HPDE6-E6E7 (cell line): ENCODE measurements around the gene CABP1.
"Not testable (repeated sequence)": the region's sequence is repeated elsewhere in the genome, so short reads cannot be mapped to it uniquely, and the experiment has no call there.

Experiments
- DNase-seq: peaks from one replicate; pipeline ENCODE4 v3.0.0; 2011; ENCODE audit warnings: missing footprints; ENCODE audit errors: extremely low spot score

Gene CABP1

DNA sequence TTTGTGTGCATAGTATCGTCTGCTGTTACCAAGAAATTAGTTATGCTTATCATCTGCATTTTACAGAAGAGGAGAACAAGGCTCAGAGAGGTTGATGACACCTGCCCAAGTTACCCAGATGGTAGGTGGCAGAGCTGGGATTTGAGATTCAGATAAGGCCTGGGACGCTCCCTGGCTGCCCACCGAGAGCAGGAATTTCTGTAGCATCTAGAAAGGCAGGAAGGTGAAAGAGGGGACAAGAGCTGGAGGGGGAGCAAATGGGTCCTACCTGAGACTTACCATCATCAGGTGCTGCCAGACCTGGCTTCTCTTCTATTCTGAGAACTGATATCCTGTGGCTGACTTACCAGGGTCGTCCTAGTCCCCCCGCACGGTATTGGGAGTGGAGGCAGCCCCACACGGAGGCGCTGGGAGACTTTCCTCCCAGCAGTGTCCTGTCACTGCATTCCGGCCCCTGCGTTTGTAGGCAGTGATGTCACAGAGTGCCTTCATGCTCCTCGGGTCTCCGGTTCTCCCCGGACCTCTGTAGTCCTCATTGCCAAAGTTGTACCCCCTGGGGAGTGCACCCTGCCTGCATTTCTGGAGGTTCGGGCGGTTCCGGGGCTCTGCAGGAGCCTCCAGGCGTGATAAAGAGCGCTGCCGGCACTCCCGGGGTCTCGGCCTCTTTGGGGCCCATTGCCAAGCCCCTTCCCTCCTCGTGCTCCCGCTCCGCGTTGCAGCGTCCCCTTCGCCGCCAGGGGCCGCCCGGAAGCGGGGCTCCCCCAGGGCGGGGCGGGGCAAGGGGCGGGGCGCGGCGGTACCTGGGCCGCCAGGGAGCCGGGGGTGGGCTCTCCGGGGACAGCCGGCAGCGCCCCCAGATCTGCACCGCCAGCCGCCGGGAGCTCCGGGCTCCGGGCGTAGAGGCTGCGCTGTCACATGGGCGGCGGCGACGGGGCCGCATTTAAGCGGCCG is at the start of gene CABP1:
CABP1 (plus strand) TSS at position 856 of the 951 bp plus-strand sequence; CDS start at position 916, 60 bp downstream.
- no peak for DNase-seq

GRCh38 chr12:120590741-120591407 is 49.6 kb upstream of the CABP1 start:
- no peak for DNase-seq

- DNase-seq: no peak
Observed at GRCh38 chr12:120592121-120593049, 48.0 kb upstream of the CABP1 start.

GRCh38 chr12:120596901-120597300 is 43.5 kb upstream of the CABP1 start:
- no peak for DNase-seq

DNA sequence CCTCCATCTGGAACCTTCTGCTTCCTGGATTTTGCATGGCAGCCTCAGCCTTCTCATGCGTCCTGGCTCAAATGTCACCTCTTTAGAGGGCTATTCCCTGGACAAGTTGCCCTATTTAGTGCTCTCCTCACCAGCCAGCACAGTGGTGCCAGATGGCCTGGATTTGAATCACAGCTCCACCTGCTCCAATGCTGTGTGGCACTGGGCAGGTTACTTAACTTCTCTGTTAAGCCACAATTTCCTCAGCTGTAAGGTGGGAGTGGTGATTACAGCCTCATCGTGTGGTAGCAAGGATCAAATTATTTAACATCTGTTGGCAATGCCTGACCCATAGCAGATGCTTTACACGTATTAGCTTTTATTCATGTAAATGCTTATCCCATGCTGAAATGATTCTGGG is 42.6 kb upstream of the CABP1 start:
- no peak for DNase-seq

GRCh38 chr12:120598674-120599463 is 41.6 kb upstream of the CABP1 start:
- DNase-seq: peak; percentile 74

GRCh38 chr12:120599672-120600552 is 40.5 kb upstream of the CABP1 start:
- no peak for DNase-seq

DNA sequence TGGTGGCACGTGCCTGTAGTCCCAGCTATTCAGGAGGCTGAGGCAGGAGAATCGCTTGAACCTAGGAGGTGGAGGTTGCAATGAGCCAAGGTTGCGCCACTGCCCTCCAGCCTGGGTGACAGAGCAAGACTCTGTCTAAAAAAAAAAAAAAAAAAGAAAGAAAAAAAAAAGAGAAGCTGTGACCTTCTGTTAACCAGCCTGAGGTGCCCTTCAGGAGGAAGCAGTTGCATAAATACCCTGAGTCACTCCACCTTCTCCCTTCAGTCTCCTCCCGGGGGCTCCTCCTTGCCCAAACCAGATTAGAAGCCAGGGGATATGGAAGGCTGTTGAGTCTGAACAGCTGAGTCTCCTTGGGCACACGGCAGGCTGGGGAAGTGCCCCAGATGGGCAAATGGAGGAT is 38.0 kb upstream of the CABP1 start:
- DNase-seq: peak; percentile 46

- DNase-seq: no peak
Observed at GRCh38 chr12:120610560-120610959, 29.9 kb upstream of the CABP1 start.

GRCh38 chr12:120611534-120611933 is 28.9 kb upstream of the CABP1 start:
- DNase-seq: not testable (repeated sequence)

DNA sequence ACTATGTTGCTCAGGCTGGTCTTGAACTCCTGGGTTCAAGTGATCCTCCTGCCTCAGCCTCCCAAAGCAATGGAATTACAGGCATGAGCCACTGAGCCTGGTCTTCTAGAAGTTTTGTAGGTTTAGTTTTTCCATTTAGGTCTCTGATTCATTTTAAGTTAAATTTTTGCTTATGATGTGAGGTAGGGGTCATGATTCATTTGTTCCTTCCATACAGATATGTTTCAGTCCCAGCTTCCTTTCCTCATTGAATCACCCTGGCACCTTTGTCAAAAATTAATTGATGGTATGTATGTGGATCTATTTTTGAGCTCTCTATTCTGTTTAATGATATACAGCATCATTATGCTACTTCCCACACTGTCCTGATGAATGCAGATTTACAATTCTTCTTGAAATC is 25.6 kb upstream of the CABP1 start:
- no peak for DNase-seq

- DNase-seq: not testable (repeated sequence)
Observed at GRCh38 chr12:120617193-120617592, 23.2 kb upstream of the CABP1 start.

DNA sequence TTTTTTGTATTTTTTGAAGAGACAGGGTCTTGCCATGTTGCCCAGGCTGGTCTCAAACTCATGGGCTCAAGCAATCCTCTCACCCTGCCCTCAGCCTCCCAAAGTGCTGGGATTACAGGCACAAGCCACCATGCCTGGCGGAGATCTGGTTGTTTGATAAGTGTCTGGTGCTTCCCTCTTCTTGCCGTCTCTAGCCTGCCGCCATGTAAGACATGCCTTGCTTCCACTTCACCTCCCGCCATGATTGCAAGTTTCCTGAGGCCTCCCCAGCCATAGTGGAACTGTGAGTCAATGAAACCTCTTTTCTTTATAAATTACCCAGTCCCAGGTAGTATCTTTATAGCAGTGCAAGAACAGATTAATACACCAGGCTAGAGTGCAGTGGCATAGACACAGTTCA is 22.7 kb upstream of the CABP1 start:
- DNase-seq: not testable (repeated sequence)

- no peak for DNase-seq
Observed at GRCh38 chr12:120618954-120619615, 21.3 kb upstream of the CABP1 start.

- DNase-seq: peak; percentile 87
Observed at GRCh38 chr12:120620624-120621023, 19.8 kb upstream of the CABP1 start.

- no peak for DNase-seq
Observed at GRCh38 chr12:120625557-120626419, 14.6 kb upstream of the CABP1 start.

DNA sequence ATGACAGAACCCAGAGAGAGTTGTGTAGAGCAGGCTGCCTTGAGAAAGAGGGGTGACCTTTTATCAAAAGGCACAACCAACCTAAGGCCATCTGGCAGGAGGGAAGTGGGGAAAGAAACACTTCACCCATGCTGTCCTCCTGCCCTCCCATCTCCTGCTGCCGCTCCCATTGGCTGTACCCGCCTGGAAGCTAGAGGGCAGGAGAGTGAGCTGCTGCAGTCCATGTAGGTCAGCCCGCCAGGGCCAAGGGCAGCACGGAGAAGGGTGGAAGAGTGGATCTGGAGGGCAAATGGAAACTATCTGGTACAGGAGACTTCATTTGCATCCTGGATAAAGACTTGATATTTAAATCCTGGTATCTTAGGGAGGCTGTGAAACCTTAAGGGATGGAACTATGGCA is 11.5 kb upstream of the CABP1 start:
- no peak for DNase-seq

DNA sequence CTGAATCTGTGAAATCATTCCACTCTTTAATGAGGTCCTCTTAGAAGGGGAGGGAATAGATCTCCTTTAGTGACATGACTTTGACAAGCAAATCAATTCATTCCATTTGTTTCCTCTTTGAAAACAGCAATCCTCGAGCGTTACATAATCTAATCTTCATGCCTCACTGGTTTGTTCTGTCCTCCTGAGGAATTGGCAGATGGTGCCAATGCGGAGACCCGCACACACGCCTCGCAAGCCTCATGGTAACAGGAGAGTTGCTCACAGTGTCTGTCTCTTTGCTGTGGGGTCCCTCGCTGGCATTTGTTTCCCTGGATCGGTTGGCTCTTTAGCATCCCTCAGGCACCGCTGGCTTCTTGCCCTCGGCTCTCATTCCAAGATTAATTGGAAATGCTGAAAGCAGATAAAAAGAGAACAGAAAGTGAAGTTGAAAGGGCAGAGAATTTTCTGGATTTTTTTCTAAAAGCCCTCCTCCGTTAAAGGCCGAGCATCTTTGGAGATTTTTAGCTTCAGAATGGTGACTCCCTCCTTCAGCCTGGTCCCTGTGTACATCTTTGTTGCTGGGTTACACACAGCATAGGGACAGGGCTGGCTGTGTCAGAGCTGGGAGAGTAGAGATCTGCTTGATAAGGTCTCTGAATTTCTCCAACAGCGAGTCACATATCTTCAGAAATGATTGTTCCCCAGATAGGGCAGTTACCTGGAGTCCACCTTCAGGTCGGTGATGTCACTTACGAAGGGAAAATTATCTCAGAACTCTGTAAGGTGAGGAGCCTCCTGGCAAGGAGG is 10.1 kb upstream of the CABP1 start:
- DNase-seq: no peak
